Daoy (cell line): ENCODE measurements around the gene APRT. TPM values are rescaled to one million over a fixed set of nuclear protein-coding genes. Genes with fewer than 3 reads are reported as not detected.

ENCODE experiments used
- DNase-seq: peaks from one replicate; pipeline ENCODE4 v3.0.0-alpha.2; 2015; ENCODE audit warnings: low read depth
- total RNA-seq: library from RNA; depleted of rRNA; stranded (reverse); fragments of >200 nt; shearing (Covaris generic); gene quantifications from 2 replicates; pipeline ENCODE4 v1.2.3, GENCODE V29; 2014; rRNA removed

The APRT gene
- total RNA-seq: 106 and 112 TPM in 2 replicates

GRCh38 chr16:88811769-88812512 lies at the start of gene APRT:
APRT (minus strand) TSS chr16:88811928; CDS start chr16:88811899, 29 bp downstream.
- DNase-seq: peak; percentile 94

- DNase-seq: no peak
Observed at GRCh38 chr16:88861359-88861758, 49.6 kb upstream of the APRT start.

- DNase-seq: no peak
Observed at GRCh38 chr16:88859381-88860091, 47.8 kb upstream of the APRT start.

GRCh38 chr16:88857728-88858339 lies 46.1 kb upstream of the APRT start:
- peak; percentile 71 for DNase-seq

DNA sequence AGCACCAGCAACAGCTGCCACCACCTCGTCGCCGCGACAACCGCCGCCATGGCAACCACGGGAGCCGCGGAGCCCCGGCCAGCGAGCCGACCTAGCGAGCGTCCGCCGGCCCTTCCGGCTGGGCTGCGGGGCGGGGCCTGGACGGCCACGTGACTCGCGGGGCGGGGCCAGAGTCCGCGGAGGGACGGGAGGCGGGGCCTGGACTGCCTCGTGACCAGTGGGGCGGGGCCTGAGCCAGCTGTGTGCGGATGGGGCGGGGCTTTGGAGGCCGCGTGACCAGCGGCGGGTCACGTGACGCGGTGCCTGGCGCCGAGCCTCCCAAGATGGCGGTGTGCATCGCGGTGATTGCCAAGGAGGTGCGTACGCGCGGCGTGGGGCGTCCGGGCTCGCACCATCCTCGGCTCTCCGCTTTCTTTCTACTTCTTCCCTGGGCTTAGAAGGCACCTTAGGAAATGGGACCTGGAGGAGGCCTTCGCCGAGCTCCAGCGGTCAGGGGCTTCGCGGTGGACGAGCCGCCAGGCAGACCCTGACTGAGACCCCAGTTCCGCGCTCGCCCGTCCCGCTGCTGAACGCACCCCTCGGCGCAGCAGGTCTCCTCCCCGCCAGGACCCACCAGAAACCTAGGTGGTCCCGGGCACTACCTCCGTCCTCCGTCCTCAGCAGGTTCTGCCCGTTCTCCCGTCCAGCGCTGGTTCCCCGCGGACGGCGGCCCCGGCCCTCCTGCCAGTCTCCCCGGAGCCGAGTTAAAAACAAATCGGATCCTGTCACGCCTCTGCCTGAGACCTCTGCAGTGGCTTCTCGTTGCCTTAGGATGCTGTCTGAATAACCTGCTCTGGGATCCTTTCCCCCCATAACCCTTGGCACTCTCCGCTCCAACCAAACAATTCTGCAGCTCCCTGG lies 45.4 kb upstream of the APRT start, which contains the start of the genes GALNS and TRAPPC2L:
GALNS (minus strand) TSS at position 120 of the 900 bp plus-strand sequence; CDS start at position 50, 70 bp downstream.
TRAPPC2L (plus strand) TSS at position 300 of the 900 bp plus-strand sequence; CDS start at position 324, 24 bp downstream.
- peak; percentile 96 for DNase-seq

- no peak for DNase-seq
Observed at GRCh38 chr16:88856122-88856827, 44.5 kb upstream of the APRT start.

DNA sequence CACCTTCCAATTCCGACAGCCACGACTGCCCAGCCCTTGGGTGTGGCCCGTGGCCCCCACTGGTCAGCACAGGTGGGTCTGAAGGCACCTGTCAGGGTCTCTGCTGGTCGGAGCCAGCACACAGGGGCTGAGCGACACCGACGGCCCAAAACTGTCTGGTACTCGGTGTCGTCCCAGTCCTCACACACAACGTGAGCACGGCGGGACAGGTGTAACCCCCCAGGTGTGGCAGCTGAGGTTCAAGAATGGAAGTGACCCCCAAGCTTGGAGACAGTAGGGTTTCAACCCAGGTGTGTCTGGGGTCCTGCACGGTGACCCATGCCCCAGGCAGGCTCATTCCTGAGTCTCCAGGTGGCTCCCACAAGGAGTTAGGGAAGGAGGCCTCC lies 44.0 kb upstream of the APRT start:
- DNase-seq: no peak

GRCh38 chr16:88855176-88855575 lies 43.4 kb upstream of the APRT start:
- no peak for DNase-seq

DNA sequence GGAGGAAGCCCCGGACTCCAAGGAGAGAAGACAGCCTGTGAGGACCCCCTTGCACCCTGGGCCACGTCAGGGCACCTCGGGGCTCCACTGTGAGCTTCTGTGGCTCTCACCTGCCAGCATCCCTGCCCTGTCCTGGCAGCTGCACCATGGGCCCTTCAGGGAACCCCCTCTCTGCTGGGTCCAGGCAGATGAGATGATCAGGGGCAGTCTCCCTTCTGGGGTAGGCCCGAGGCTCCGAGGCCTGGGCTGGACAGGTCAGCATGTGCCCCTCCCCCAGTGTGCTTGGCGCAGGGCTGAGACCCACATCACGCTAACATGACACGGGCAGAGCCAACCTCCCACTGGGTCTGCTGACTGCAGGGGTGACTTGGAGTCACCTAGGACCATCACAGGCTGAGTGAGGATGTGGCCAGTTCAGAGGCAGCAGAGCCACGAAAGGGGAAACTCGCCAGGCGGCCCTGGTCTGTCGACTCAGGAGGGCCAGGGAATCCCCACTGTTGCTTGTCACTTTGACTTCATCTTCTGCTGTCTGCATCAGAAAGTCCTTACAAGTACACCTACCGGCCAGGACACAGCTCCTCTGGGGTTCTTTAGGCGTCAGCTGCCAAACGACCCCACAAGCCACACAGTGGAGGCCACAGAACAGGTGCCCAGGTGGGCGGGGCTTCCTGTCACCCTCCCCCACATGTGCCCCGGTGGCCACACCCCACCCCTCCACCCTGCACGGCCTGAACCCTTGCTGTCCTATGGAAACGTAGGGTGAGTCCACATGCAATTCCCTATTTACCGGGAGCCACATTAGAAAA lies 42.8 kb upstream of the APRT start:
- no peak for DNase-seq

DNA sequence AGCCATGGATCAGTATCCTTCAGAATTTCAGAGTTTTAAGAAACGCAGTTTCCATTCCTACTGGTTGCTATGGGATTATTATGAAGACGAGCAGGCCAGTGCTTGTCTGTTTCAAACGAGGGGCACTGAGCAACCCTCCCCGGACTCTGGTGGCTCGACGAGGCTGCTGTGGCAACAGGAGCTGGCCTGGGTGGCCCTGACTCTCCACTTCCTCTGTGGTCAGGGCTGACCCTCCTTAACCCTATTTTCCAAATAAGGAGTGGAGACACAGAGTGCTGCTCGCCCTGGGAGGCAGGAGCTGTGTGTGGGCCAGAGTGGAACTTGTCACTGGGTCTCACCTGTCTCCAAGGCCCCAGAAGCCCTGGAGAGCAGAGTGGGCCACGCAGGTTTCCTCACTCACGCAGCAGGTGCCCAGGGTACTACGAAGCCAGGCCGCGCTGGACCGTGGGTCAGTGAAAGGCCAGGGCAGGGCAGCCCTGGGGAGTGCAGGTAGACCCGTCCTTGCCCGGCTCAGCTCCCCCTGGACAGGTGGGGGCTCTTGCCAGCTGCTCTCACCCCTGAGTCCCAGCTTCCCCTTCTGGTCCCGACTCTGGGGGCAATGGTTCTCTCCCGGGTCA lies 41.7 kb upstream of the APRT start:
- DNase-seq: no peak

DNA sequence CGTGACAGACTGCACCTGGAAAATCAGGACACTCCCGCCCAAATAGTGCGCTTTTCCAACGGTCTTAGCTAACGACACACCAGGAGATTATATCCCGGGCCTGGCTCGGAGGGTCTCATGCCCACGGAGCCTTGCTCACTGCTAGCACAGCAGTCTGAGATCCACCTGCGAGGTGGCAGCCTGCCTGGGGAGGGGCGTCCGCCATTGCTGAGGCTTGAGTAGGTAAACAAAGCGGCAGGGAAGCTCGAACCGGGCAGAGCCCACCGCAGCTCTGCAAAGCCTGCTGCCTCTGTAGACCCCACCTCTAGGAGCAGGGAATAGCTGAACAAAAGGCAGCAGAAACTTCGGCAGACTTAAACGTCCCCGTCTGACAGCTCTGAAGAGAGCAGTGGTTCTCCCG lies 39.9 kb upstream of the APRT start:
- no peak for DNase-seq

- no peak for DNase-seq
Observed at GRCh38 chr16:88850531-88851199, 38.9 kb upstream of the APRT start.

- no peak for DNase-seq
Observed at GRCh38 chr16:88848557-88848956, 36.8 kb upstream of the APRT start.

GRCh38 chr16:88847654-88848053 lies 35.9 kb upstream of the APRT start:
- DNase-seq: no peak

- peak; percentile 25 for DNase-seq
Observed at GRCh38 chr16:88846088-88846487, 34.4 kb upstream of the APRT start.

DNA sequence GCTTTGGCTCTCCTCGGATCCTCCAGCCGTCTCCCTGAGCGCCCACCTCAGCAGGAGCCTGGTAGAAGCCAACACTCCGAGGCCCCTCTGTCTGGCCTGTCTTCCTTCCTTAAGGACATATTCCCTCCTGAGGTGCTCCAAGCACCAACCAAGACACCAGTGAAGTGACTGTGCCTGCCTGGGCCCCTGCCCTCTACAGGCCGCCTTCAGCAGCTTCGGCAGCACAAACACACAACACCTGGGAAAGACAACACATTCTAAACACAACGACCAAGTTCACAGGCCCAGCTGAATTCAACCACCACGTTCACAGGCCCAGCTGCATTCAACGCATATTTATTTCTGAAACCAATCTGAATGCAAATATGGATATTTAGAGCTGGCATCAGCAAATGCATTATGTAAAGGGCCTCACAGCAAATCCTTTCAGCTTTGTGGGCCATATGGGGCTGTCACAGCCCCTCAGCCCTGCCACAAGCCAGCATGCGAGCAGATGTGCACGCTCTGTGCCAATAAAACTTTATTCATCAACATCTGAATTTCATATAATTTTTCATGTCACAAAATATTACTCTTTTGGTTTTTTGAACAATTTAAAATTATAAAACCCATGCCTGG lies 32.8 kb upstream of the APRT start:
- no peak for DNase-seq

DNA sequence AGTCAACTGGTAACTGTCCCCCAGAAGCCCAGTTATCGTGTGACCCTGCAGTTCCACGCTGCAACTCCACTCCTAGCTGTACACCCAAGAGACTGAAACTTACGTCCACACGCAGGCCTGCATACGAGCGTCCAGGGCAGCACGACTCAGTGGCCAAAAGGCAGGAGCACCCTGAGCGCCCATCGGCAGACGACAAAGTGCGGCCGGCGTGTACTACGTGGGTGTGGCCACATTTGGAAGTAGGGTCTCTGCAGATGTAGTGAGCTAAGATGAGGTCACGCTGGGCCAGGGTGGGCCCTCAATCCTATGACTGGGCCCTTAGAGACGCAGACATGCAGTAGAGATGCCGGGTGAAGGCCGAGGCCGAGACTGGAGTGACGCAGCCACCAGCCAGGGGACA lies 31.5 kb upstream of the APRT start:
- no peak for DNase-seq

DNA sequence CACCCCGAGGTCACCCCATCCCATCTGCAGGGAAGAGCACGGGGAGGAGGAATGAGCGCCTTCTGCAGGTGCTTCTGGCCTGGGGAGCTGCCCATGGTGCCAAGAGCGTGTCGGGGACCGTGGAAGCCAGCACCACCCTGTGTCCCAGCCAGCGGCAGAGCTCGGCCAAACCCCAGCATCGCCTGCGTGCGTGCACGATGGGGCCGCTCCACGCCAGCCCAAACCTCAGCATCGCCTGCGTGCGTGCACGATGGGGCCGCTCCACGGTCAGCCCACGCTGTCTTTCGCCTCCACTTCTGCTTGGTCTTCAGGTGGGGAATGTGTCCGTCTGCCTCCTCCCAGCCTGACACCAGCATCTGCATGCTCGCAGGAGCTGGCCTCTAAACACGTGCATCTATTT lies 31.1 kb upstream of the APRT start:
- no peak for DNase-seq
